Testis (tissue), 3 donors: ENCODE data around the gene PTPRN2. TPM values are rescaled to one million over a fixed set of nuclear protein-coding genes. Genes with fewer than 3 reads are reported as not detected.

Experiments
- DNase-seq: peaks from one replicate; pipeline ENCODE4 v3.0.0-alpha.2; 2019
- H3K27ac ChIP-seq, 2 donors: fragments of 200-600 bp; sonication (generic); one replicate each; pipeline ENCODE4 v1.5.1; 2019
- H3K27me3 ChIP-seq: fragments of 200-600 bp; sonication (generic); one replicate; pipeline ENCODE4 v1.5.1; 2019
- H3K36me3 ChIP-seq: fragments of 200-600 bp; sonication (generic); one replicate; pipeline ENCODE4 v1.5.1; 2017; ENCODE audit warnings: low read depth; ENCODE audit errors: missing control alignments
- H3K4me1 ChIP-seq: fragments of 200-600 bp; sonication (generic); one replicate; pipeline ENCODE4 v1.5.1; 2019
- H3K4me3 ChIP-seq, 2 donors: fragments of 200-600 bp; sonication (generic); one replicate each; pipeline ENCODE4 v1.5.1; 2017 to 2019
- H3K9me3 ChIP-seq: fragments of 200-600 bp; sonication (generic); one replicate; pipeline ENCODE4 v1.5.1; 2017
- POLR2A ChIP-seq: fragments of 450-650 bp; IDR thresholded peaks from one replicate; pipeline ENCODE4 v1.6.1; 2017; ENCODE audit warnings: antibody characterized with exemption, mild to moderate bottlenecking, moderate library complexity
- WGBS, 2 donors: methylation state at CpG; one replicate each; pipeline ENCODE4 v1.1.5; 2018; 5-methylcytosine and 5-hydroxymethylcytosine counted together
- intact Hi-C: fragments of 100-400 bp; cut with DNase I; formaldehyde crosslinking; loops from one replicate; pipeline ENCODE4 v1.15.1; 2023; ENCODE audit warnings: low total_unique reads
- polyA plus RNA-seq: library from polyadenylated mRNA; stranded (reverse); fragments of 350-450 nt; fragmentation: Illumina TruSeq; extraction: RNeasy Lipid Tissue Mini Kit (QIAGEN cat#74804); gene quantifications from one replicate; pipeline ENCODE4 v1.2.3, GENCODE V29; 2014; ENCODE audit warnings: low read depth, low replicate concordance; ENCODE audit not compliant: insufficient read depth
- total RNA-seq, 2 donors: library from RNA; depleted of rRNA; stranded (reverse); fragments of >200 nt; gene quantifications; one replicate each; pipeline ENCODE4 v1.2.3, GENCODE V29; 2016
- TF ChIP-seq, protein P1 (sequence below), 3 experiments: fragments of 450-650 bp in 2 of 3; fragments of 200-600 bp in 1 of 3; sonication (generic) in 1 of 3; IDR thresholded peaks; one replicate each; pipeline ENCODE4 v1.5.1; 2016 to 2019; ENCODE audit warnings: antibody characterized with exemption in 3 of 3, mild to moderate bottlenecking in 2 of 3, moderate library complexity in 1 of 3

The PTPRN2 gene
- total and polyA plus RNA-seq, 3 donors from 2014 or later: 9.3 to 10.8 (median 9.8) TPM

- H3K27ac ChIP-seq: peak overlapping the region in 1 of 2 donors; percentile 56
- WGBS, 2 donors: 91 to 92% methylated on average over 25 to 26 of the region's 26 CpGs
- H3K36me3 ChIP-seq: no peaks in the 10 kb centered on the region
These were observed 734.4 kb downstream of the PTPRN2 start for GRCh38 chr7:157853076-157853788.

DNA sequence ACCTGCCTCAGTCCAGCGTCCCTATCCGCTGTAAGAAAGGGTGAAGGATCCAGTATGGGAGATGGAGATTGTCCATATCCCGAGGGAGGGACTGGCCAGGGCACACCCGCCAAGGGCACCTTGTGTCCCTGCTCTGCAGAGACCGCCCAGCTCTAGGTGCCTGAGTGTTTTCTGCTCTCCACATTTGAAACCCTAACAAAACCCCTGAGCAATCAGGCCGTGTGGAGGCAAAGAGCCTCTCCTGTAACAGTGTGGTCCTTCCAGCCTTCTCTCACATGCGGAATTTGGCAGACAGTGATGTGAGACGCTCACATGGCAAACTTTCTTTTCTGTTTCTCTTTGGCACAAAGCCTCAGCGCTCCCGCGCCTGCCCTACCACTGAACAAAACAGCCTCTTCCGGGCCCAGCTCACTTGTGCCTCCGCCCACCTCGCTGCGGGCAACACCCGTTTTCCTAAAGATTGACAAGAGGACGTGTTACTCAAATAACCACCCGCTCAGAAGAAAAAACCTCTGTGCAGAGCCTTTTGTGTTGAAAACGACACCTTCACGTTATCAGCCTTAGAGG lies 736.0 kb downstream of the PTPRN2 start:
- Histone ChIP-seq H3K9me3 (no peaks in the 10 kb centered on the region), H3K4me1 (peaks cover 7% of the 10 kb centered on the region), H3K4me3 (peak overlapping the region in 1 of 2 donors; percentile 5), H3K36me3 (no peaks in the 10 kb centered on the region), H3K27ac (peak overlapping the region; percentile 64 to 72), H3K27me3 (no peaks in the 10 kb centered on the region)
- DNase-seq: peak; percentile 88
- no peak for TF ChIP-seq POLR2A
- TF ChIP-seq, protein P1, sequence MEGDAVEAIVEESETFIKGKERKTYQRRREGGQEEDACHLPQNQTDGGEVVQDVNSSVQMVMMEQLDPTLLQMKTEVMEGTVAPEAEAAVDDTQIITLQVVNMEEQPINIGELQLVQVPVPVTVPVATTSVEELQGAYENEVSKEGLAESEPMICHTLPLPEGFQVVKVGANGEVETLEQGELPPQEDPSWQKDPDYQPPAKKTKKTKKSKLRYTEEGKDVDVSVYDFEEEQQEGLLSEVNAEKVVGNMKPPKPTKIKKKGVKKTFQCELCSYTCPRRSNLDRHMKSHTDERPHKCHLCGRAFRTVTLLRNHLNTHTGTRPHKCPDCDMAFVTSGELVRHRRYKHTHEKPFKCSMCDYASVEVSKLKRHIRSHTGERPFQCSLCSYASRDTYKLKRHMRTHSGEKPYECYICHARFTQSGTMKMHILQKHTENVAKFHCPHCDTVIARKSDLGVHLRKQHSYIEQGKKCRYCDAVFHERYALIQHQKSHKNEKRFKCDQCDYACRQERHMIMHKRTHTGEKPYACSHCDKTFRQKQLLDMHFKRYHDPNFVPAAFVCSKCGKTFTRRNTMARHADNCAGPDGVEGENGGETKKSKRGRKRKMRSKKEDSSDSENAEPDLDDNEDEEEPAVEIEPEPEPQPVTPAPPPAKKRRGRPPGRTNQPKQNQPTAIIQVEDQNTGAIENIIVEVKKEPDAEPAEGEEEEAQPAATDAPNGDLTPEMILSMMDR (IDR thresholded peaks at IDR 0.05): no peak
- WGBS, 2 donors: 40 to 41% methylated on average over 20 of the region's 20 CpGs
- intact Hi-C loops: no loop called here

More at GRCh38 chr7:157853076-157853788, 734.4 kb downstream of the PTPRN2 start:
- no peaks in the 10 kb centered on the region for H3K9me3 ChIP-seq
- H3K4me1 ChIP-seq: peaks cover 10% of the 10 kb centered on the region
- no peak for DNase-seq
- no peaks in the 10 kb centered on the region for H3K27me3 ChIP-seq
- intact Hi-C loops: no loop called here
- H3K4me3 ChIP-seq: no peak overlapping the region
- TF ChIP-seq, protein P1 (IDR thresholded peaks at IDR 0.05): no peak
- TF ChIP-seq POLR2A: no peak

DNA sequence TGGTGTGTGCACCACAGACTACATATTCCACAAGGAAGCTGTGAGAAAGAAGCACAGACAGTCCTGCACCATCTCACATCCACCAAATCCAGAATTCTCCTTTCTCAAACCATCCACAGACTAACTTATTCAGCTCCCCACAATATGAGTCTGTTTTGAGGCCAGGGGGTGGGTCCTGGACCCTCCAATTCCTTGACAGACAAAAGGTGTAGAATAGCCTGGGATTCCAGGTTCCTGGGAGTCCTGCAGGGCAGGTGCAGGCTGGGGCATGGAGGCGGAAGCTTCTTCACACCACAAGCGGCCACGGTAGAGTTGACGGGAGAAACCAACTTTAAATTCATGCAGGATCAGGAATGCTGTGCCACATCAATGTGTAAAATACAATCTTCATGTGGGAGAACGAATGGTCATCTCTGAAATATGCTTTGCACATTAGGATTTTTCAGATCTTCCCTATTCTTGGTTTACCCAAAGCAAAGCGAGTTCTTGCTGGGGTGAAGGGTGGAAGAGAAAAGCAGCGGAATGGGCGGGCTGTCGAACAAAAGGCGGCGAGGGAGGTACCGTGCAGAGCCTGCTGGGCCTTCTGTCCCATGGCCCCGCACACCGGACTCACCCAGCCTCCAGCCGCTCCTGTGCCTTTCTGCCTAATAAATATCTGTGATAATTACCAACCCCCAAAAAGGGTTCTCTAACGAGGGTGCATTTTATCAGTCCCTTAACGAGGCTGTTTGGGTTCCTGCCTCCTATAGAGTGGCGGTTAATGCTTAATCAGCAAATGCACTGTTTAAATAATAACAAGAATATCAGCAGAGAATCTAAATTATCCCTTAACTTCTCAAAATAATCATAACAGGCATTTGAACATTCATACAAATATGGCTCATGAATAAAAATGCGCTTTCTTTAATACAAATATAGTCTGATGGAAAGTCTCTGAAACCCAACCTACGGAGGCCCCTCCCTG lies 736.9 kb downstream of the PTPRN2 start:
- H3K27ac ChIP-seq: peak overlapping the region; percentile 64 to 72
- no peaks in the 10 kb centered on the region for H3K36me3 ChIP-seq
- no peak for TF ChIP-seq POLR2A
- TF ChIP-seq, protein P1 (IDR thresholded peaks at IDR 0.05): no peak
- no peaks in the 10 kb centered on the region for H3K9me3 ChIP-seq
- 83 to 84% methylated on average over 20 of the region's 20 CpGs for WGBS, 2 donors
- no peak for DNase-seq
- peaks cover 7% of the 10 kb centered on the region for H3K4me1 ChIP-seq
- intact Hi-C loops: no loop called here
- no peak overlapping the region for H3K4me3 ChIP-seq
- no peaks in the 10 kb centered on the region for H3K27me3 ChIP-seq

GRCh38 chr7:157849726-157850125 lies 737.9 kb downstream of the PTPRN2 start:
- intact Hi-C loops: no loop called here
- Histone ChIP-seq H3K9me3 (no peaks in the 10 kb centered on the region), H3K27ac (no peak overlapping the region), H3K27me3 (no peaks in the 10 kb centered on the region), H3K4me3 (no peak overlapping the region), H3K4me1 (peaks cover 7% of the 10 kb centered on the region), H3K36me3 (no peaks in the 10 kb centered on the region)
- WGBS, 2 donors: 91 to 95% methylated on average over 10 of the region's 10 CpGs
- DNase-seq: no peak
- TF ChIP-seq, protein P1 (IDR thresholded peaks at IDR 0.05): no peak
- TF ChIP-seq POLR2A: no peak
